AG04449 (cell line): Measurements from ENCODE around the gene NUP62CL.
A peak's percentile ranks its signal among the peaks of the same experiment; 100 is the strongest.

ENCODE experiments used
- CTCF ChIA-PET: fragments of 350-600 bp; formaldehyde crosslinking; extraction: SDS; loops from one replicate; lab custom pipeline; 2021; ENCODE audit warnings: antibody characterized with exemption; lab: Yijun Ruan, JAX
- POLR2A ChIA-PET: fragments of 400-600, 350-600 bp; formaldehyde crosslinking; extraction: SDS; loops from one replicate; lab custom pipeline; 2020; ENCODE audit warnings: antibody characterized with exemption, inconsistent platforms; lab: Yijun Ruan, JAX
- DNase-seq: peaks from one replicate; pipeline ENCODE4 v3.0.0-alpha.2; 2010; ENCODE audit warnings: low read depth, low spot score
- H3K4me3 ChIP-seq: 2 replicates; pipeline ENCODE4 v1.5.1; 2011; ENCODE audit warnings: low read depth, mild to moderate bottlenecking, control low read depth, low read length
- CTCF ChIP-seq: IDR thresholded peaks from one replicate; pipeline ENCODE4 v1.5.1; 2011; ENCODE audit warnings: mild to moderate bottlenecking, moderate library complexity, low read length, control low read depth, inconsistent platforms; ENCODE audit not compliant: insufficient read depth; ENCODE audit errors: missing control alignments

Gene NUP62CL, protein sequence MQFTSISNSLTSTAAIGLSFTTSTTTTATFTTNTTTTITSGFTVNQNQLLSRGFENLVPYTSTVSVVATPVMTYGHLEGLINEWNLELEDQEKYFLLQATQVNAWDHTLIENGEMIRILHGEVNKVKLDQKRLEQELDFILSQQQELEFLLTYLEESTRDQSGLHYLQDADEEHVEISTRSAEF

DNA sequence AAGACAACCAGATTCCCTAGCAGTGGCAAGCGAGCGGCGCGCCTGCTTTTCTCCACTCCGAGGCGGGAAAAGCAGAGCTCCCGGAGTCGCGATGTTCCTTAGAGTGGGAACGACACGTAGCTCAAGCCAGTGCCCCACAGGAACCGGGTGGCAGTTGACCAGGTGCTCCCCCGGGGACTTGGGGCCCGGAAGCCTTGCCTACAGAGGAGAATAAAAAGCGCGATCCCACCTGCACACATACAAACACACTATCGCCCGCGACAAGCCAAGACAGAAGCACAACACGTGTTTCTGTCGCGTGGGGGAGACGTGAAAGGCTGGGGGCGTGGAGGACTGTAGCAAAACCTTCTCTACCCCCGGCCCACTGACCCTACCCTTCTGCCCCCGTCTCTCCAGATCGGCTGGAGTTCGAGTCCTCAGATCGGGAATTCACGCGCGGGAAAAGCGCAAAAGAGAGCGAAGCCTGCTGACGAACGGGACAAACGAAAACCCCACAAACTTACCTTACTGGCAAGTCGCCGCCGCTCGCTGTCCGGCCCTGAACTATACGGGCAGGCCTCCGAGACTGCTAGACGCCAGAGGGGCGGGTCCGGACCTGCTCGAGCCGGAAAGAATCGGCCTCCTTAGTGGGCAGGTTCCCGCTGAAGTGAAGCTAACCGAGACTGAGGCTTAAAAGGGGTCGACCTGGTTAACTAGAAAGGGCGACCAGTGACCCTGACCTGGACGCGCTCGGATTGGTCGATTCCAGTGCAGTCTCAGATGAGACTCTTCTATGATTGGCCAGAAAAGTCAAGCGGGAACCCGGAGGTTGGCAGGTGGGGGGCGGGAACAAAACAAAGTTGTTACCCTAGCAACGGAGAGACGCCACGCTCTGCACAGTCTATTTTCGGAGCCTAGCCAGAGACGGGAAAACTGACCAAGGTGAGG is at the start of gene NUP62CL, which contains the start of gene DNAAF6:
Gene NUP62CL, minus strand, starts transcription at position 664 of the 927 bp plus-strand sequence. CDS start 31,287 bp downstream, outside the sequence.
Gene DNAAF6, plus strand, starts transcription at position 842 of the 927 bp plus-strand sequence. CDS start 6,265 bp downstream, outside the sequence.
- CTCF ChIA-PET, result no interaction called here
- TF ChIP-seq CTCF, result no peak
- H3K4me3 ChIP-seq, result peak within 1 kb of the TSS; percentile 30
- no peak for DNase-seq
- POLR2A ChIA-PET, result no interaction called here

DNA sequence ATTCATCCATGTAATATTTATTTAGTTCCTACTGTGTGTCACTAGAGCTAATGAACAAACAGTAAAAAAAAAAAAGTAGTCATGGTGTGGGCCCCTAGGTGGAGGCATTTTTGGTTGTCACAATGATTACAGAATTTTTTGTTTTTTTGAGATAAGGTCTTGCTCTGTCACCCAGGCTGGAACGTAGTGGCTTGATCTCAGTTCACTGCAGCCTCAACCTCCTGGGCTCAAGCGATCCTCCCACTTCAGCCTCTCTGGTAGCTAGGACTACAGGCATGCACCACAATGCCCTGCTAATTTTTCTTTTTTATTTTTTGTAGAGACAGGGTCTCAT is 22.2 kb upstream of the NUP62CL start:
- DNase-seq, result no peak
- no peak for TF ChIP-seq CTCF
- H3K4me3 ChIP-seq, result no peak overlapping the region
- ChIA-PET POLR2A (no interaction called here), CTCF (no interaction called here)

GRCh38 chrX:107227780-107228485 is 21.7 kb upstream of the NUP62CL start:
- ChIA-PET CTCF (no interaction called here), POLR2A (no interaction called here)
- no peak for TF ChIP-seq CTCF

GRCh38 chrX:107226757-107227156 is 20.5 kb upstream of the NUP62CL start:
- POLR2A ChIA-PET, result no interaction called here
- H3K4me3 ChIP-seq, result no peak overlapping the region
- no peak for TF ChIP-seq CTCF
- CTCF ChIA-PET, result no interaction called here
- no peak for DNase-seq

More at GRCh38 chrX:107227780-107228485, 21.7 kb upstream of the NUP62CL start:
- DNase-seq, result no peak
- no peak overlapping the region for H3K4me3 ChIP-seq

GRCh38 chrX:107213477-107213876 is 7.2 kb upstream of the NUP62CL start:
- H3K4me3 ChIP-seq, result no peak overlapping the region
- CTCF ChIA-PET, result no interaction called here
- DNase-seq, result no peak
- POLR2A ChIA-PET, result no interaction called here
- TF ChIP-seq CTCF, result no peak

GRCh38 chrX:107207943-107208342 is 1.7 kb upstream of the NUP62CL start:
- POLR2A ChIA-PET, result no interaction called here
- no peak for TF ChIP-seq CTCF
- DNase-seq, result no peak
- CTCF ChIA-PET, result no interaction called here
- H3K4me3 ChIP-seq, result no peak overlapping the region
